Left colon (tissue), 2 donors: Measurements from ENCODE around the gene GDPD4. TPM values are rescaled to one million over a fixed set of nuclear protein-coding genes. Genes with fewer than 3 reads are reported as not detected.
"Not testable (repeated sequence)": the region's sequence is repeated elsewhere in the genome, so short reads cannot be mapped to it uniquely, and the experiment has no call there.

Source experiments
- ATAC-seq: fragments of 200-7000 bp; cut with Tn5 transposase; one replicate; pipeline ENCODE4 v1.9.1; 2020; ENCODE audit warnings: mild to moderate bottlenecking, moderate library complexity
- DNase-seq, 2 donors: peaks; one replicate each; pipeline ENCODE4 v3.0.0-alpha.2; 2020
- intact Hi-C, 2 donors: fragments of 100-400 bp; cut with DNase I in 1 of 2; cut with micrococcal nuclease in 1 of 2; formaldehyde crosslinking; loops; one replicate each; pipeline versions ENCODE4 v1.11.2 to v1.14.0; 2022; cut with DNase I, micrococcal nuclease
- total RNA-seq, 2 donors: library from RNA; stranded (reverse); fragmentation: NEBNext Ultra II Directional; extraction: Animal tissue kit (Norgen Biotek cat#: 25700); gene quantifications; one replicate each; pipeline ENCODE4 v1.2.1, GENCODE V29; 2021
- donor health status: DM: no; HTN: no; CAD: no.
- donor health status: DM: yes; HTN: yes; CAD: no.

GDPD4 gene
- total RNA-seq, 2 donors from 2014 or later: not detected

GRCh38 chr11:77300695-77301094 is 791 bp downstream of the GDPD4 start:
- ATAC-seq (no peak), DNase-seq (no peak)
- intact Hi-C loops: no loop called here

- ATAC-seq: peak; percentile 93
- intact Hi-C loops: not testable (repeated sequence)
- DNase-seq: peak in 1 of 2 donors; percentile 51
Measured at GRCh38 chr11:77300028-77300427, 1.5 kb downstream of the GDPD4 start.

GRCh38 chr11:77299528-77299993 is 1.9 kb downstream of the GDPD4 start:
- DNase-seq (peak; percentile 9 to 39), ATAC-seq (peak; percentile 83)
- intact Hi-C loops: no loop called here

- ATAC-seq (no peak), DNase-seq (no peak)
- intact Hi-C loops: no loop called here
Measured at GRCh38 chr11:77294040-77294439, 7.4 kb downstream of the GDPD4 start.

- intact Hi-C loops: no loop called here
- no peak for ATAC-seq
Measured at GRCh38 chr11:77289737-77290136, 11.7 kb downstream of the GDPD4 start.

GRCh38 chr11:77287615-77288273 is 13.7 kb downstream of the GDPD4 start:
- DNase-seq (no peak), ATAC-seq (no peak)
- intact Hi-C loops: no loop called here

More at GRCh38 chr11:77289737-77290136, 11.7 kb downstream of the GDPD4 start:
- DNase-seq: no peak

GRCh38 chr11:77287136-77287535 is 14.3 kb downstream of the GDPD4 start:
- no peak for DNase-seq
- ATAC-seq: no peak
- intact Hi-C loops: no loop called here

GRCh38 chr11:77284476-77285468 is 16.7 kb downstream of the GDPD4 start:
- DNase-seq (no peak), ATAC-seq (no peak)
- intact Hi-C loops: no loop called here

- DNase-seq (no peak), ATAC-seq (no peak)
- intact Hi-C loops: no loop called here
Measured at GRCh38 chr11:77283101-77283500, 18.4 kb downstream of the GDPD4 start.

- intact Hi-C loops: no loop called here
- DNase-seq: no peak
- no peak for ATAC-seq
Measured at GRCh38 chr11:77278595-77279506, 22.6 kb downstream of the GDPD4 start.

GRCh38 chr11:77276271-77276670 is 25.2 kb downstream of the GDPD4 start:
- DNase-seq (no peak), ATAC-seq (no peak)
- intact Hi-C loops: no loop called here

- no peak for ATAC-seq
- DNase-seq: no peak
- intact Hi-C loops: no loop called here
Measured at GRCh38 chr11:77270921-77271320, 30.6 kb downstream of the GDPD4 start.

GRCh38 chr11:77269484-77270123 is 31.9 kb downstream of the GDPD4 start:
- DNase-seq: no peak
- ATAC-seq: no peak
- intact Hi-C loops: no loop called here

- DNase-seq (no peak), ATAC-seq (no peak)
- intact Hi-C loops: no loop called here
Measured at GRCh38 chr11:77267962-77268361, 33.5 kb downstream of the GDPD4 start.

GRCh38 chr11:77266766-77267165 is 34.7 kb downstream of the GDPD4 start:
- ATAC-seq: no peak
- DNase-seq: no peak
- intact Hi-C loops: no loop called here

GRCh38 chr11:77262803-77263202 is 38.7 kb downstream of the GDPD4 start:
- no peak for ATAC-seq
- intact Hi-C loops: no loop called here
- no peak for DNase-seq

GRCh38 chr11:77259641-77260040 is 41.8 kb downstream of the GDPD4 start:
- intact Hi-C loops: no loop called here

GRCh38 chr11:77253690-77254089 is 47.8 kb downstream of the GDPD4 start:
- intact Hi-C loops: no loop called here
- DNase-seq (no peak), ATAC-seq (no peak)

More at GRCh38 chr11:77259641-77260040, 41.8 kb downstream of the GDPD4 start:
- ATAC-seq: no peak
- DNase-seq: no peak
